Mucosa of rectum (tissue), 2 donors: ENCODE data around the gene CPB2.

Experiments used
- H3K27ac ChIP-seq, 2 donors: one replicate each; pipeline ENCODE4 v1.7.0; 2013; ENCODE audit warnings: inconsistent platforms in 2 of 2, low read depth in 2 of 2, low read length in 2 of 2
- H3K27me3 ChIP-seq, 2 donors: one replicate each; pipeline ENCODE4 v1.7.0; 2013; ENCODE audit warnings: low read length in 2 of 2; ENCODE audit not compliant: control insufficient read depth in 2 of 2, insufficient read depth in 2 of 2
- H3K36me3 ChIP-seq, 2 donors: one replicate each; pipeline ENCODE4 v1.7.0; 2013; ENCODE audit warnings: low read length in 2 of 2; ENCODE audit not compliant: control insufficient read depth in 2 of 2, insufficient read depth in 2 of 2
- H3K4me1 ChIP-seq, 2 donors: one replicate each; pipeline ENCODE4 v1.7.0; 2013; ENCODE audit warnings: low read length in 2 of 2, mild to moderate bottlenecking in 1 of 2; ENCODE audit not compliant: control insufficient read depth in 2 of 2, insufficient read depth in 2 of 2
- H3K4me3 ChIP-seq, 2 donors: one replicate each; pipeline ENCODE4 v1.7.0; 2013; ENCODE audit warnings: low read length in 2 of 2
- H3K9ac ChIP-seq, 2 donors: one replicate each; pipeline ENCODE4 v1.7.0; 2013; ENCODE audit warnings: low read length in 2 of 2, low read depth in 1 of 2, mild to moderate bottlenecking in 1 of 2
- H3K9me3 ChIP-seq, 2 donors: one replicate each; pipeline ENCODE4 v1.7.0; 2013; ENCODE audit warnings: low read length in 2 of 2; ENCODE audit not compliant: control insufficient read depth in 2 of 2
- donor health status: healthy.
- donor health status: Normal muscosa, but diverticular disease.

Gene CPB2, protein sequence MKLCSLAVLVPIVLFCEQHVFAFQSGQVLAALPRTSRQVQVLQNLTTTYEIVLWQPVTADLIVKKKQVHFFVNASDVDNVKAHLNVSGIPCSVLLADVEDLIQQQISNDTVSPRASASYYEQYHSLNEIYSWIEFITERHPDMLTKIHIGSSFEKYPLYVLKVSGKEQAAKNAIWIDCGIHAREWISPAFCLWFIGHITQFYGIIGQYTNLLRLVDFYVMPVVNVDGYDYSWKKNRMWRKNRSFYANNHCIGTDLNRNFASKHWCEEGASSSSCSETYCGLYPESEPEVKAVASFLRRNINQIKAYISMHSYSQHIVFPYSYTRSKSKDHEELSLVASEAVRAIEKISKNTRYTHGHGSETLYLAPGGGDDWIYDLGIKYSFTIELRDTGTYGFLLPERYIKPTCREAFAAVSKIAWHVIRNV

DNA sequence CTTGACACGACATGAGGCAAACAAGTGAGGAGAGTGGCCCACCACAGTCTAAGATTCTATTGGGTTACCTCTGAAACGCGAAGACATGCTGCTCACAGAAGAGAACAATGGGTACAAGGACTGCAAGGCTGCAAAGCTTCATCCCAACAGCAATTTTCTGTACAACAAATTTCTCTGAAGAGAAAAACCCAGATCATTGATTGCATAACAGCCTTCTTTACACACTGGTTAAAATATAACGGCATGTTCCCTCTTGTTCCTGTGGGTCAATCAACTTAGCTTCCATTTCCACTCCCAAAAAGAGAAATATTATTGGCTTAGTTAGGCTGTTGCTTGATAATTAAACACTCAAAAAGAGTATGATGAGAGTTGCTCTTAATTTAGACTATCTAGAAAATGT, at the start of gene CPB2:
Gene CPB2 (minus strand): TSS at position 166 of the 400 bp plus-strand sequence. CDS start 24 bp downstream, at position 142.
- Histone ChIP-seq H3K9ac (no peak within 1 kb of the TSS), H3K36me3 (no peaks in the 10 kb centered on the region), H3K9me3 (no peaks in the 10 kb centered on the region), H3K4me1 (no peaks in the 10 kb centered on the region), H3K4me3 (no peak within 1 kb of the TSS), H3K27ac (no peak within 1 kb of the TSS), H3K27me3 (peaks cover 0 to 2% of the 10 kb centered on the region in 2 donors)

DNA sequence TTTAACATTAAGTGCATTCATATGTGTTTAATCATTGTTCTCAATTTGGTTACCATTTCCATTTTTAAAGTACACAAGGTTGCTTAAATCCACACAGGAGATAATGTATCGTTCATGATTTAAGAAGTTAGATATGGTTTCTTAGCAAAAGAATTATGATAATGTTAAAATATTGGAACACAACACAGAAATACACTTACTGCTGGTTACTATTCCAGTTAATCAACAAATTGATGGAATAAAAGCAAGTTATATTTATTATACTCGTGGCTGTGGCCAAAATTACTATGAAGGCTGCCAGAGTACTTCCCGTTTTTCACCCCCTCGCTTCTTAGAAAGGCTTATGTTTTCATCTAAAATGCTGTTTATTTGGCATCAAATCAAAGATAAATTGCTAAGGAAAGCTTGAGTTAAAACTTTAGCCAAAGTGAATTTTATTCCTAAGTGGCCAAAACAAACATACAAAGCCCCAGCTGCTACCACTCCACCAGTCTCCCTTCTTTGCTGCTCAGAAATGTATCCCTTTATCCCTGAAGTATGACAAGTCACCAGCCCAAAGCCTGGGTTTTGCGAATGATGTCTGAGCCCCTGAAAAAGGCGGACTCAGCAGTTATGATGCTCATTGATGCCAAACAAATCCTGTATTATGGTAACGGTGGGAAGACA, 49.4 kb upstream of the CPB2 start:
- no peak overlapping the region for H3K4me3 ChIP-seq
- H3K27me3 ChIP-seq: no peaks in the 10 kb centered on the region
- peaks cover 0 to 8% of the 10 kb centered on the region in 2 donors for H3K36me3 ChIP-seq
- no peaks in the 10 kb centered on the region for H3K4me1 ChIP-seq
- H3K9me3 ChIP-seq: no peaks in the 10 kb centered on the region
- H3K9ac ChIP-seq: no peak overlapping the region
- H3K27ac ChIP-seq: no peak overlapping the region

DNA sequence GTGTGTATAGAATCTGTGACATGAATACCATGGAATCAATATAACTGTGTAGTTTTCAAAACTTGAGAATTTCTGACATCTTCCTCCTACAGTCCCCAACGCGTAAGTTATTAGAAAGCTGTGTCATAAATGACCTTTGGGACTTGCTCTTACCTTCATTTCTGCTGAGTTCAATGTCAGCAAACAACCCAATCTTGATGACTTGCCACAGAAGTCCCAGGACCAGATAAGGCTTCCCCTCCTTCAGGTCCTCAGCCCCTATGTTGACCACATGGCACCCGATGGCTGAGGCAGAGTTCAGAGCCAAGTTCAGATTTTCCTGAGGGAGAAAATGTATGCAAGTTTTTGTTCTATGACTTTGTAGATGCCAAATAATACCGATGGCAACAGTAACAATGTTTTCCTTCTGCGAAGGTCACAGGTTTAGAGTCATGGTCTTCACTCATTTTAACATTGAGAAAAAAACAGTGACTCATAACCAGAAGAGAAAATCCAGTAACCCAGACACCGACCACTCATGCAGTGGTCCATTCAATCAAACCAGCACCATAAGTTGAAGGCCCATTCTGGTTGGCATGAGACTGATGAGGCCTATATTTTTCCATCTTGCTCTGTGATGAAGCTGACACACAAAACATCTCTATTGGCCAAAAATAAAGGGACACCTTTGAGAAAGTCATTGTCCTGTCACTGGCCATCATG, 47.9 kb upstream of the CPB2 start:
- Histone ChIP-seq H3K27me3 (no peaks in the 10 kb centered on the region), H3K27ac (no peak overlapping the region), H3K9me3 (no peaks in the 10 kb centered on the region), H3K4me3 (no peak overlapping the region), H3K9ac (no peak overlapping the region), H3K4me1 (no peaks in the 10 kb centered on the region), H3K36me3 (peaks cover 0 to 4% of the 10 kb centered on the region in 2 donors)

DNA sequence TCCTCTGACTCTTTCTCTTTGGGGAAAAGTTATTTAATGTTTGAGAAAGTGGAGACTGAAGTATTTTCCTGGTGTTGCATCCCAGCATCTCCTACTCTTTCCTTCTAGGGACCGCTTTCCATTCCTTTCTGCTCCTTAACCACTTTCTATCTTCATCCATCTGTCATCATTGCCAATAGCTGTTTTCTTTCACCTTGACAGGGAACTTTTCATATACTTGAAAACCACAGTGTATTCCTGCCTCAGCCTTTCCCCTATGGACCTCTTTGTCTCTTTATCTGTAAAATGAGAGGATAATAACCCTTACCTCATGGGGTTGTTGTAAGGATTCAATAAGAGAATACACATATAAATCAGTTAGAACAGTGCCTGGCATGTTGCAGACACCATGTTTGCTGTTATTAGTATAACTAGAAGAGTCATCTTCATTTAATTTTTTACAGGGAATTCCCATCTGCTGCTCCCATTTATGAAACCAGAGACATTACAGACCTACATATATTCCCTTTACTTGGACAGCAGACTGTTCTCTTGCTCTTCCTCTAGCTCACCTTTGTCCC, 45.4 kb upstream of the CPB2 start:
- Histone ChIP-seq H3K4me1 (no peaks in the 10 kb centered on the region), H3K9me3 (no peaks in the 10 kb centered on the region), H3K36me3 (peaks cover 0 to 4% of the 10 kb centered on the region in 2 donors), H3K27ac (no peak overlapping the region), H3K9ac (no peak overlapping the region), H3K4me3 (no peak overlapping the region), H3K27me3 (no peaks in the 10 kb centered on the region)

DNA sequence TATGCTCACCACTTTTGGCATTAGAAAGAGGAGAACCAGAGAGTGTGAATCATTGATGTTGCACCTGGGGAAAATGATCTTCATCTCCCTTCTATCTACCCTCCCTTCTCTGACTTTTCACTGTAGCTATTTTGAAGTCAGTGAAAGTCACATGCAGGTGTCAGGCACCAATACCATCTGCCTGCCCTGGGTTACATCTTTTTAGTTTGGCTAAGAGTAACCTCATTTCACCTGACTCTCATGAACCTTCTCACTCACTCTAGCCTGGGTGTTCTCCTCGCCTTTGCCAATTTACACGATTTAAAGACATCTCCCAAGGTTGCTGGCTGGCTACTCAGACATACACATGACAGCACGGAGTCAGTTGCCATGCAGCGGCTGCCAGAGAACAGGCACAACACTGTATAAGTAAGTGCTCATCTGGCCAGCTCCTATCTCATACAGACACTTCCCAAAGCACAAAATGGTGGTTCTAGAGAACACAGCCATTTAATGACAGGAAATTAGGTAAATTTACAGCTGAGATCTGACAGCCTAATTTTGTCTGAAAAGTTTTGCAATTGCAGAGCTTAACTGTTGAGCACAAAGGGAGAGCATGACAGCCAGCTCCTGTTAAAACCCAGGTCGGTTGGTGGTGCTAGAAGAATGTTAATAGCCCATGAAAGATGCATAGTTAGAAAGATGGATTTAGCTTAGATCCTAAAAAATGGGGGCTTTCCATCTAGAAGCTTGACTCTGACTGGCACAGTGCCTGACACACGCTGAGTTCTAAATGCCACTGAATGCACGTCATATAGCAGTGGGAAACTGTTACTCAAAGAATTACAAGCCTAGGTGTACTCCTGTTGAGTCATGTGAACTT, 44.7 kb upstream of the CPB2 start:
- Histone ChIP-seq H3K36me3 (peaks cover 0 to 4% of the 10 kb centered on the region in 2 donors), H3K27ac (no peak overlapping the region), H3K9me3 (no peaks in the 10 kb centered on the region), H3K9ac (no peak overlapping the region), H3K4me3 (no peak overlapping the region), H3K27me3 (no peaks in the 10 kb centered on the region), H3K4me1 (no peaks in the 10 kb centered on the region)

DNA sequence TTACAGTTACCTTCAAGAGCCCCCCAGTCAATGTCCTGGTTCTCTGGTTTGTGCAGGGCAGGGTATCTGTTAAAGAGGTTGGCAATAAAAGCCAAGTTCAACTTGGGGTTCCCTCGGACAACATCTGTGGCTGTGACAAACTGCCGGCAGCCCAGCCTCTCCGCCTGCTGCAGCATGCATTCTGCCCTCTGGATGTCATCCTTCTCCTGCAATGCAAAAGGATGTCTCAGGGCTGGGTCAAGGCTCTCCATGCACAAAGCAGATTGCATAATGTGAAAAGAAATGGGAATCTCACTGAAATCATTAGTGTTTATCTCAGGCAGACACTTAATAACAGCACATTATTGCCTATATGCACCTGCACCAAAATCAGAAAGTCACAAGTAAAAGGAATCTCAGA, 42.1 kb upstream of the CPB2 start:
- H3K27ac ChIP-seq: no peak overlapping the region
- no peak overlapping the region for H3K4me3 ChIP-seq

DNA sequence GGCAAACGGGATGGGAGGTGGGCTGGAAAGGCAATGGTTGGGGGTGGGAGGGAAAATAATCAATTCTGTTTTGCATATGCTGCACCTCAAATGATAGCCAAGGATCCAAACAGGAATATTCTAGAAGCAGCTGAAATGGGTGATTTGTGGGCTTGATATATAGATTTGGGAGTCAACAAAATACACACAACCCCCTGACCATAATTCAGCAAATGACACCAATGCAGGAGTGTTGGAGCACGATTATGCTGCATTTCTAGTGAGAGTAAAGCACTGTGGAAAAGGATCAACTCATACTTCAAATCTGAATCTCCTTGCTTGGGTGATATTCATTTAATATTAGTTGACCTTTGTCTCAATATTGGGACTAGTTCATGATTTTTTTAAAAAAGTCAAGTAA, 41.1 kb upstream of the CPB2 start:
- Histone ChIP-seq H3K27ac (no peak overlapping the region), H3K36me3 (peaks cover 0 to 4% of the 10 kb centered on the region in 2 donors), H3K9me3 (no peaks in the 10 kb centered on the region), H3K4me1 (no peaks in the 10 kb centered on the region), H3K4me3 (no peak overlapping the region), H3K9ac (no peak overlapping the region), H3K27me3 (no peaks in the 10 kb centered on the region)

More for the DNA sequence above, 42.1 kb upstream of the CPB2 start:
- H3K9ac ChIP-seq: no peak overlapping the region
- peaks cover 0 to 4% of the 10 kb centered on the region in 2 donors for H3K36me3 ChIP-seq
- no peaks in the 10 kb centered on the region for H3K9me3 ChIP-seq
- no peaks in the 10 kb centered on the region for H3K4me1 ChIP-seq
- H3K27me3 ChIP-seq: no peaks in the 10 kb centered on the region

DNA sequence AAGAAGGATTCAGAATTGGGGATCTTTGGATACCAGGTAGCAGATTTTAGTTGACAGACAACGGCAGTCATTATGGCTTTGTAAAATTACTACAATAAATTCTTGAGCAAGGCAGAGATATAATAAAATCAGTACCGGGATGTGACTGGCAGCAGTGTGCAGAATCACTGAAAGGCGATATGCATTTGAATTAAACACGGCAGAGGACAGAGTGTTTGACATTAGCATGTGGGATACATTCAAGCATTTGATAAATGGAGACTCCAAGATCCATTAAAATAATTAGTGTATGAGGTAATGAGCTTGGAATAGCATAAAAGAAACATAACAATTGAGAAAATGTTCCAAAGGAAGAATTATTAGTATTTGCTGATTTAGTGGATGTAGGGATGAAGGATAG, 40.3 kb upstream of the CPB2 start:
- Histone ChIP-seq H3K4me3 (no peak overlapping the region), H3K36me3 (peaks cover 0 to under 1% of the 10 kb centered on the region in 2 donors), H3K27ac (no peak overlapping the region), H3K9ac (no peak overlapping the region), H3K27me3 (no peaks in the 10 kb centered on the region), H3K4me1 (no peaks in the 10 kb centered on the region), H3K9me3 (no peaks in the 10 kb centered on the region)

DNA sequence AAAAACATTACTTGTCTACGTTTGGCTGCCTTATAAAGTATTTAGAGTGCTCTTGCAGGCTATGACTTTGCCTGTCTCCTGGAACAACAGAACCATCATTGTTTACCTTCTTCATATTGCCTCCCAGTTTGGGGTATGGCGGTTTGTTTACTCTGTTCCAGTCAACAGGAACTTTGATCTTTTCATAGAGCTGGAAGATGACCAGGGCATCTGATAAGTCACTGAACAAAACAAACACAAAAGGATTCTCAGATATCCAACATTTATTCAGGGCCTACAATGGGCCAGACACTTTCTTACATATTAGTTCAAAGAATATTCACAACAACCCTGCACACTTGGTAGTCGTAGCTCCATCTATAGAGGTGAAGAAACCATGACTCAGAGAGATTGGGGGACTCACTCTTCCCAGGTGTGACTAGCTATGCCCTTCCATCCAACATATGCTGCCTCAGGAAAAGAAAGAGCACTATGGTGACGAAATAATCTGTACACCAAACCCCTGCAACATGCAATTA, 38.4 kb upstream of the CPB2 start:
- Histone ChIP-seq H3K27ac (no peak overlapping the region), H3K4me3 (no peak overlapping the region), H3K36me3 (no peaks in the 10 kb centered on the region)

More for the DNA sequence above, 38.4 kb upstream of the CPB2 start:
- no peaks in the 10 kb centered on the region for H3K9me3 ChIP-seq
- no peak overlapping the region for H3K9ac ChIP-seq
- no peaks in the 10 kb centered on the region for H3K27me3 ChIP-seq
- H3K4me1 ChIP-seq: no peaks in the 10 kb centered on the region
